H1 (cell line): Measurements from ENCODE around the gene ALG11. TPM values are rescaled to one million over a fixed set of nuclear protein-coding genes. Genes with fewer than 3 reads are reported as not detected.

Experiments used
- CTCF ChIA-PET: fragments of 300-600 bp; sonication (Branson Sonifier 250); formaldehyde crosslinking; loops from one replicate; lab custom pipeline; 2021; ENCODE audit not compliant: partially characterized antibody; lab: Charles Lee
- POLR2A ChIA-PET: fragments of 300-600 bp; sonication (Branson Sonifier 250); formaldehyde crosslinking; loops from one replicate; lab custom pipeline; 2021; ENCODE audit warnings: inconsistent platforms; ENCODE audit not compliant: partially characterized antibody; lab: Charles Lee
- DNase-seq, 2 experiments: peaks; one replicate each; pipeline versions ENCODE4 v3.0.0 to v3.0.0-alpha.2; 2010 to 2022; ENCODE audit warnings: low spot score in 2 of 2, low read depth in 1 of 2, mixed read lengths in 1 of 2
- FAIRE-seq: peaks from 2 replicates; lab custom pipeline; 2011; peaks lifted over from hg19 to GRCh38; lab: Jason Lieb, UNC
- H2AFZ ChIP-seq: 2 replicates; pipeline ENCODE4 v1.8.1; 2012; ENCODE audit warnings: low read length, inconsistent platforms
- H2AK5ac ChIP-seq: 2 replicates; pipeline ENCODE4 v1.6.1; 2013; ENCODE audit warnings: low read depth, low read length
- H2BK120ac ChIP-seq: replicated peaks from 2 replicates; pipeline ENCODE3; 2013; ENCODE audit warnings: low read depth, low read length, inconsistent platforms
- H2BK12ac ChIP-seq: 2 replicates; pipeline ENCODE4 v1.6.1; 2013; ENCODE audit warnings: low read depth, low read length
- H2BK15ac ChIP-seq: 2 replicates; pipeline ENCODE4 v1.6.1; 2013; ENCODE audit warnings: low read length
- H2BK20ac ChIP-seq: 2 replicates; pipeline ENCODE4 v1.6.1; 2013; ENCODE audit warnings: low read length
- H2BK5ac ChIP-seq: 2 replicates; pipeline ENCODE4 v1.6.1; 2013; ENCODE audit warnings: low read depth, low read length
- H3K14ac ChIP-seq: 2 replicates; pipeline ENCODE4 v1.6.1; 2013; ENCODE audit warnings: inconsistent platforms; ENCODE audit not compliant: insufficient read length
- H3K18ac ChIP-seq: 2 replicates; pipeline ENCODE4 v1.6.1; 2013; ENCODE audit warnings: low read length; ENCODE audit errors: extremely low read depth
- H3K23ac ChIP-seq: 2 replicates; pipeline ENCODE4 v1.6.1; 2013; ENCODE audit warnings: inconsistent platforms; ENCODE audit not compliant: insufficient read length
- H3K23me2 ChIP-seq: 2 replicates; pipeline ENCODE4 v1.6.1; 2013; ENCODE audit warnings: low read depth, low read length
- H3K27ac ChIP-seq: 2 replicates; pipeline ENCODE4 v1.6.1; 2011; ENCODE audit warnings: low read depth, low read length, inconsistent platforms
- H3K27me3 ChIP-seq, 4 experiments: replicated peaks in 1 of 4; 1 replicate in 1 of 4; 2 replicates in 3 of 4; pipeline versions ENCODE4 v1.6.1 to v1.8.1; 2011 to 2013; ENCODE audit warnings: low read length in 3 of 4, mild to moderate bottlenecking in 3 of 4, inconsistent platforms in 2 of 4, mixed read lengths in 2 of 4, moderate library complexity in 1 of 4; ENCODE audit not compliant: control insufficient read depth in 3 of 4, insufficient read depth in 3 of 4; ENCODE audit errors: extremely low read depth in 1 of 4
- H3K36me3 ChIP-seq, 4 experiments: 2 replicates each; pipeline versions ENCODE4 v1.6.1 to v1.8.1; 2011 to 2013; ENCODE audit warnings: mild to moderate bottlenecking in 4 of 4, low read length in 3 of 4, moderate library complexity in 2 of 4, control low read depth in 1 of 4, inconsistent platforms in 1 of 4; ENCODE audit not compliant: insufficient read depth in 4 of 4, control insufficient read depth in 2 of 4
- H3K4ac ChIP-seq: replicated peaks from 2 replicates; pipeline ENCODE3; 2013; ENCODE audit warnings: low read length, low read depth, mixed read lengths, inconsistent platforms; ENCODE audit not compliant: insufficient read length
- H3K4me1 ChIP-seq, 4 experiments: replicated peaks in 1 of 4; 1 replicate in 1 of 4; 2 replicates in 3 of 4; pipeline versions ENCODE4 v1.6.1 to v1.8.1; 2011 to 2013; ENCODE audit warnings: low read length in 3 of 4, inconsistent platforms in 2 of 4, mixed read lengths in 1 of 4; ENCODE audit not compliant: insufficient read depth in 4 of 4, control insufficient read depth in 3 of 4
- H3K4me2 ChIP-seq, 2 experiments: 2 replicates each; pipeline versions ENCODE4 v1.6.1 to v1.8.1; 2011 to 2013; ENCODE audit warnings: low read depth in 2 of 2, low read length in 2 of 2, control low read depth in 1 of 2, inconsistent platforms in 1 of 2, mild to moderate bottlenecking in 1 of 2; ENCODE audit not compliant: insufficient read depth in 1 of 2
- H3K4me3 ChIP-seq, 4 experiments: fragments of 200-600, 300-600 bp in 1 of 4; sonication (generic), shearing (Covaris generic), sonication (Bioruptor Twin) in 1 of 4; 2 replicates each; pipeline versions ENCODE4 v1.5.1 to v1.8.1; 2011 to 2016; ENCODE audit warnings: low read length in 4 of 4, low read depth in 3 of 4, control low read depth in 2 of 4, inconsistent platforms in 2 of 4, mild to moderate bottlenecking in 2 of 4, mixed read lengths in 1 of 4, moderate library complexity in 1 of 4; ENCODE audit not compliant: insufficient read depth in 2 of 4; ENCODE audit errors: extremely low read depth in 1 of 4
- H3K56ac ChIP-seq: replicated peaks from 2 replicates; pipeline ENCODE3; 2013; ENCODE audit warnings: low read depth, mild to moderate bottlenecking, mixed read lengths, low read length, inconsistent platforms; ENCODE audit not compliant: insufficient read length
- H3K79me1 ChIP-seq: 2 replicates; pipeline ENCODE4 v1.6.1; 2013; ENCODE audit warnings: low read depth, low read length, control low read depth
- H3K79me2 ChIP-seq, 2 experiments: 2 replicates each; pipeline versions ENCODE4 v1.6.1 to v1.8.1; 2012 to 2013; ENCODE audit warnings: low read length in 2 of 2, mild to moderate bottlenecking in 2 of 2, inconsistent platforms in 1 of 2; ENCODE audit not compliant: insufficient read depth in 2 of 2, control insufficient read depth in 1 of 2
- H3K9ac ChIP-seq, 4 experiments: replicated peaks in 1 of 4; 1 replicate in 1 of 4; 2 replicates in 3 of 4; pipeline versions ENCODE4 v1.6.1 to v1.8.1; 2011 to 2013; ENCODE audit warnings: low read depth in 3 of 4, low read length in 3 of 4, control low read depth in 2 of 4, mild to moderate bottlenecking in 2 of 4, moderate library complexity in 2 of 4, inconsistent platforms in 1 of 4; ENCODE audit errors: extremely low read depth in 1 of 4
- H3K9me3 ChIP-seq, 2 experiments: 2 replicates each; pipeline versions ENCODE4 v1.6.1 to v1.8.1; 2012 to 2013; ENCODE audit warnings: mild to moderate bottlenecking in 2 of 2, moderate library complexity in 2 of 2, control low read depth in 1 of 2, inconsistent platforms in 1 of 2, low read depth in 1 of 2, low read length in 1 of 2, mixed read lengths in 1 of 2; ENCODE audit not compliant: insufficient read depth in 2 of 2
- H4K20me1 ChIP-seq, 2 experiments: replicated peaks in 1 of 2; 2 replicates each; pipeline versions ENCODE3 to v1.8.1; 2011 to 2013; ENCODE audit warnings: inconsistent platforms in 2 of 2, low read length in 2 of 2, mild to moderate bottlenecking in 1 of 2; ENCODE audit not compliant: insufficient read depth in 2 of 2, control insufficient read depth in 1 of 2
- H4K5ac ChIP-seq: 2 replicates; pipeline ENCODE4 v1.6.1; 2013; ENCODE audit warnings: low read length, low read depth, mixed read lengths, inconsistent platforms; ENCODE audit not compliant: insufficient read length
- H4K8ac ChIP-seq: 2 replicates; pipeline ENCODE4 v1.8.0; 2013; ENCODE audit warnings: mild to moderate bottlenecking, moderate library complexity, low read length, inconsistent platforms; ENCODE audit not compliant: insufficient read depth; ENCODE audit errors: extremely low read depth
- H4K91ac ChIP-seq: replicated peaks from 2 replicates; pipeline ENCODE3; 2013; ENCODE audit warnings: low read length, mixed read lengths, inconsistent platforms; ENCODE audit not compliant: insufficient read length
- RXRA ChIP-seq: IDR thresholded peaks from 2 replicates; pipeline ENCODE4 v1.6.1; 2011; ENCODE audit warnings: low read depth, mild to moderate bottlenecking, low read length, moderate library complexity; ENCODE audit not compliant: insufficient read depth
- TBP ChIP-seq: IDR thresholded peaks from 2 replicates; pipeline ENCODE4 v1.6.1; 2011; ENCODE audit warnings: low read depth, low read length, improper control_type of control experiment
- WGBS, 2 experiments: shearing (Covaris generic) in 1 of 2; methylation state at CpG; one replicate each; pipeline versions ENCODE4 v1.1.6 to v1.1.7; 2013 to 2015; ENCODE audit warnings: low lambda C conversion rate in 2 of 2, mixed read lengths in 2 of 2, inconsistent platforms in 1 of 2, low coverage in 1 of 2, missing lambda C conversion rate in 1 of 2; ENCODE audit not compliant: insufficient replicate concordance in 2 of 2, insufficient coverage in 1 of 2, insufficient read length in 1 of 2; ENCODE audit errors: extremely low coverage in 1 of 2, missing lambda C conversion rate in 1 of 2; 5-methylcytosine and 5-hydroxymethylcytosine counted together
- polyA plus RNA-seq, 7 experiments: library from polyadenylated mRNA; depleted of rRNA in 3 of 7; stranded (reverse) in 5 of 7; unstranded in 2 of 7; fragments of >200 nt in 5 of 7; fragments of 200-250 nt in 2 of 7; gene quantifications; 1 replicate in 5 of 7; 2 replicates in 1 of 7; 4 replicates in 1 of 7; pipeline versions ENCODE4 v1.2.1 to v1.2.3, GENCODE V29; 2011 to 2013; ENCODE audit warnings: missing spikeins in 2 of 7, mixed read lengths in 2 of 7
- total RNA-seq: library from RNA; stranded (reverse); fragmentation: NEBNext Ultra II Directional; extraction: Animal tissue kit (Norgen Biotek cat#: 25700); gene quantifications from 2 replicates; pipeline ENCODE4 v1.2.1, GENCODE V29; 2021

The ALG11 gene
- total and polyA plus RNA-seq, 2 of the 8 experiments (the other 6 are each of a cell fraction or from before 2014, with no cell fraction given): 5.2 to 39.9 TPM

- H3K4me1 ChIP-seq: peaks cover 0 to 8% (median 7%) of the 10 kb centered on the region in 4 experiments; a peak in 5 of 7 replicates
- no peak overlapping the region for H3K4me2 ChIP-seq
- H4K20me1 ChIP-seq: no peaks in the 10 kb centered on the region
- no peaks in the 10 kb centered on the region for H3K23me2 ChIP-seq
- 0 out of 2 replicates have a peak, but pooled peaks cover 3% of the 10 kb centered on the region for H3K79me1 ChIP-seq
- H2AK5ac ChIP-seq: no peak overlapping the region
- no peaks in the 10 kb centered on the region for H3K79me2 ChIP-seq
- H3K36me3 ChIP-seq: no peaks in the 10 kb centered on the region
- 93% methylated on average over 2 of the region's 2 CpGs; no CpG with 5 or more reads in 1 of the 2 experiments for WGBS, 2 experiments
- no peak overlapping the region for H3K4ac ChIP-seq
- DNase-seq (no peak), FAIRE-seq (no peak)
- H3K27ac ChIP-seq: no peak overlapping the region
- H3K9me3 ChIP-seq: no peaks in the 10 kb centered on the region
- H2AFZ ChIP-seq: no peak overlapping the region
- H3K18ac ChIP-seq: no peak overlapping the region
- TF ChIP-seq RXRA: no peak
- TF ChIP-seq TBP: no peak
- no peak overlapping the region for H4K8ac ChIP-seq
- no peak overlapping the region for H2BK120ac ChIP-seq
- H2BK20ac ChIP-seq: no peak overlapping the region
- H3K4me3 ChIP-seq: no peak overlapping the region
- no peak overlapping the region for H2BK15ac ChIP-seq
- no peak overlapping the region for H3K9ac ChIP-seq
- no peak overlapping the region for H3K14ac ChIP-seq
- H2BK5ac ChIP-seq: no peak overlapping the region
- CTCF ChIA-PET: interaction anchor here (1.4 to 3.2 kb wide), 4 partner anchors 9 to 134 kb away, joined by 4 to 21 read pairs (median 6); no protein-coding TSS in a partner anchor
- H4K91ac ChIP-seq: no peak overlapping the region
- H3K27me3 ChIP-seq: no peaks in the 10 kb centered on the region
- H4K5ac ChIP-seq: no peak overlapping the region
- H3K56ac ChIP-seq: no peak overlapping the region
- H3K23ac ChIP-seq: no peak overlapping the region
- POLR2A ChIA-PET: interaction anchor here (0.6 kb wide), 1 partner anchor 10 kb away, joined by 3 read pairs; no protein-coding TSS in a partner anchor
- H2BK12ac ChIP-seq: no peak overlapping the region
Measured at GRCh38 chr13:51993713-51994112, 18.5 kb upstream of the ALG11 start.
